ENCODE measurements around the gene CAMKK1. TPM values are rescaled to one million over a fixed set of nuclear protein-coding genes. Genes with fewer than 3 reads are reported as not detected.

CAMKK1 gene
- total RNA-seq, 1 donor from 2014 or later = 3.8 TPM

- Histone ChIP-seq H3K27ac (ENCODE audit: low read depth, low read length) (no peak overlapping the region), H4K20me1 (ENCODE audit: insufficient read depth, low read length) (no peaks in the 10 kb centered on the region), H3K4me3 (ENCODE audit: insufficient read depth, low read depth, low read length) (no peak overlapping the region), H3K4me1 (ENCODE audit: insufficient read depth, low read length) (no peaks in the 10 kb centered on the region), H3K9ac (ENCODE audit: low read length) (no peak overlapping the region), H2AFZ (ENCODE audit: low read depth, low read length) (no peak overlapping the region), H3K36me3 (ENCODE audit: insufficient read depth, low read length) (no peaks in the 10 kb centered on the region), H3K27me3 (ENCODE audit: insufficient read depth, low read length) (no peaks in the 10 kb centered on the region), H3K9me3 (ENCODE audit: insufficient read depth, low read depth, low read length) (no peaks in the 10 kb centered on the region), H3K4me2 (ENCODE audit: low read length) (no peak overlapping the region), H3K79me2 (ENCODE audit: insufficient read depth, low read length) (no peaks in the 10 kb centered on the region)
- H3K27me3 Mint-ChIP-seq (ENCODE audit: low read depth, unreplicated experiment) = peaks cover 22% of the 10 kb centered on the region
- no peak overlapping the region for H3K4me3 Mint-ChIP-seq (ENCODE audit: unreplicated experiment)
- H3K27ac Mint-ChIP-seq (ENCODE audit: unreplicated experiment) = no peak overlapping the region
- DNase-seq (ENCODE audit: low read depth) (no peak), FAIRE-seq (no peak)
- TF ChIP-seq CTCF (IDR thresholded peaks at IDR 0.05; ENCODE audit: insufficient read depth, low read depth, low read length) = no peak
- no peak for TF ChIP-seq EZH2 (IDR thresholded peaks at IDR 0.05; ENCODE audit: insufficient read depth, low read length)
- H3K36me3 Mint-ChIP-seq (ENCODE audit: low read depth, unreplicated experiment) = no peaks in the 10 kb centered on the region
- H3K9me3 Mint-ChIP-seq (ENCODE audit: unreplicated experiment) = peaks cover 3% of the 10 kb centered on the region
- H3K4me1 Mint-ChIP-seq (ENCODE audit: low read depth, unreplicated experiment) = no peaks in the 10 kb centered on the region
These were observed 12.2 kb upstream of the CAMKK1 start for GRCh38 chr17:3905017-3905520.

GRCh38 chr17:3904501-3904900, 11.6 kb upstream of the CAMKK1 start:
- TF ChIP-seq CTCF (IDR thresholded peaks at IDR 0.05; ENCODE audit: insufficient read depth, low read depth, low read length) (no peak), EZH2 (IDR thresholded peaks at IDR 0.05; ENCODE audit: insufficient read depth, low read length) (no peak)
- H3K27ac Mint-ChIP-seq (ENCODE audit: unreplicated experiment) = no peak overlapping the region
- Histone ChIP-seq H3K27ac (ENCODE audit: low read depth, low read length) (no peak overlapping the region), H3K4me1 (ENCODE audit: insufficient read depth, low read length) (no peaks in the 10 kb centered on the region), H4K20me1 (ENCODE audit: insufficient read depth, low read length) (no peaks in the 10 kb centered on the region), H3K79me2 (ENCODE audit: insufficient read depth, low read length) (no peaks in the 10 kb centered on the region), H3K9me3 (ENCODE audit: insufficient read depth, low read depth, low read length) (no peaks in the 10 kb centered on the region), H3K27me3 (ENCODE audit: insufficient read depth, low read length) (no peaks in the 10 kb centered on the region), H2AFZ (ENCODE audit: low read depth, low read length) (no peak overlapping the region), H3K4me3 (ENCODE audit: insufficient read depth, low read depth, low read length) (no peak overlapping the region), H3K9ac (ENCODE audit: low read length) (no peak overlapping the region), H3K4me2 (ENCODE audit: low read length) (no peak overlapping the region), H3K36me3 (ENCODE audit: insufficient read depth, low read length) (no peaks in the 10 kb centered on the region)
- no peaks in the 10 kb centered on the region for H3K36me3 Mint-ChIP-seq (ENCODE audit: low read depth, unreplicated experiment)
- peaks cover 3% of the 10 kb centered on the region for H3K9me3 Mint-ChIP-seq (ENCODE audit: unreplicated experiment)
- peaks cover 21% of the 10 kb centered on the region for H3K27me3 Mint-ChIP-seq (ENCODE audit: low read depth, unreplicated experiment)
- no peaks in the 10 kb centered on the region for H3K4me1 Mint-ChIP-seq (ENCODE audit: low read depth, unreplicated experiment)
- H3K4me3 Mint-ChIP-seq (ENCODE audit: unreplicated experiment) = no peak overlapping the region
- DNase-seq (ENCODE audit: low read depth) (no peak), FAIRE-seq (no peak)

- Mint-ChIP-seq H3K27me3 (ENCODE audit: low read depth, unreplicated experiment) (peaks cover 19% of the 10 kb centered on the region), H3K4me3 (ENCODE audit: unreplicated experiment) (no peak overlapping the region), H3K4me1 (ENCODE audit: low read depth, unreplicated experiment) (no peaks in the 10 kb centered on the region), H3K27ac (ENCODE audit: unreplicated experiment) (no peak overlapping the region), H3K9me3 (ENCODE audit: unreplicated experiment) (peaks cover 3% of the 10 kb centered on the region), H3K36me3 (ENCODE audit: low read depth, unreplicated experiment) (no peaks in the 10 kb centered on the region)
- H3K9ac ChIP-seq (ENCODE audit: low read length) = no peak overlapping the region
- DNase-seq (ENCODE audit: low read depth) (no peak), FAIRE-seq (no peak)
- H2AFZ ChIP-seq (ENCODE audit: low read depth, low read length) = no peak overlapping the region
- TF ChIP-seq EZH2 (IDR thresholded peaks at IDR 0.05; ENCODE audit: insufficient read depth, low read length) = no peak
- no peak for TF ChIP-seq CTCF (IDR thresholded peaks at IDR 0.05; ENCODE audit: insufficient read depth, low read depth, low read length)
- no peak overlapping the region for H3K4me3 ChIP-seq (ENCODE audit: insufficient read depth, low read depth, low read length)
- H3K4me1 ChIP-seq (ENCODE audit: insufficient read depth, low read length) = no peaks in the 10 kb centered on the region
- no peaks in the 10 kb centered on the region for H4K20me1 ChIP-seq (ENCODE audit: insufficient read depth, low read length)
- no peaks in the 10 kb centered on the region for H3K27me3 ChIP-seq (ENCODE audit: insufficient read depth, low read length)
- H3K27ac ChIP-seq (ENCODE audit: low read depth, low read length) = no peak overlapping the region
- no peaks in the 10 kb centered on the region for H3K79me2 ChIP-seq (ENCODE audit: insufficient read depth, low read length)
- H3K36me3 ChIP-seq (ENCODE audit: insufficient read depth, low read length) = no peaks in the 10 kb centered on the region
- H3K9me3 ChIP-seq (ENCODE audit: insufficient read depth, low read depth, low read length) = no peaks in the 10 kb centered on the region
- no peak overlapping the region for H3K4me2 ChIP-seq (ENCODE audit: low read length)
These were observed 11.0 kb upstream of the CAMKK1 start for GRCh38 chr17:3903881-3904290.

All from astrocyte (in vitro differentiated cells and primary cell).